Left colon (tissue), 2 donors: ENCODE measurements around the gene DNAH17. TPM values are rescaled to one million over a fixed set of nuclear protein-coding genes. Genes with fewer than 3 reads are reported as not detected.

Source experiments
- ATAC-seq: fragments of 200-7000 bp; cut with Tn5 transposase; one replicate; pipeline ENCODE4 v1.9.1; 2020; ENCODE audit warnings: mild to moderate bottlenecking, moderate library complexity
- DNase-seq, 2 donors: peaks; one replicate each; pipeline ENCODE4 v3.0.0-alpha.2; 2020
- intact Hi-C, 2 donors: fragments of 100-400 bp; cut with DNase I in 1 of 2; cut with micrococcal nuclease in 1 of 2; formaldehyde crosslinking; loops; one replicate each; pipeline versions ENCODE4 v1.11.2 to v1.14.0; 2022; cut with DNase I, micrococcal nuclease
- total RNA-seq, 2 donors: library from RNA; stranded (reverse); fragmentation: NEBNext Ultra II Directional; extraction: Animal tissue kit (Norgen Biotek cat#: 25700); gene quantifications; one replicate each; pipeline ENCODE4 v1.2.1, GENCODE V29; 2021
- donor health status: DM: no; HTN: no; CAD: no.
- donor health status: DM: yes; HTN: yes; CAD: no.

Gene DNAH17
- total RNA-seq, 2 donors from 2014 or later: not detected

- intact Hi-C loops: no loop called here
- no peak for DNase-seq
- no peak for ATAC-seq
Measured at GRCh38 chr17:78398390-78398789, 178.8 kb downstream of the DNAH17 start.

- intact Hi-C loops: no loop called here
- ATAC-seq: no peak
- no peak for DNase-seq
Measured at GRCh38 chr17:78397681-78398101, 179.5 kb downstream of the DNAH17 start.

- no peak for ATAC-seq
- DNase-seq: no peak
- intact Hi-C loops: no loop called here
Measured at GRCh38 chr17:78396441-78397337, 180.5 kb downstream of the DNAH17 start.

GRCh38 chr17:78395155-78395554 lies 182.0 kb downstream of the DNAH17 start:
- ATAC-seq (no peak), DNase-seq (no peak)
- intact Hi-C loops: no loop called here

DNA sequence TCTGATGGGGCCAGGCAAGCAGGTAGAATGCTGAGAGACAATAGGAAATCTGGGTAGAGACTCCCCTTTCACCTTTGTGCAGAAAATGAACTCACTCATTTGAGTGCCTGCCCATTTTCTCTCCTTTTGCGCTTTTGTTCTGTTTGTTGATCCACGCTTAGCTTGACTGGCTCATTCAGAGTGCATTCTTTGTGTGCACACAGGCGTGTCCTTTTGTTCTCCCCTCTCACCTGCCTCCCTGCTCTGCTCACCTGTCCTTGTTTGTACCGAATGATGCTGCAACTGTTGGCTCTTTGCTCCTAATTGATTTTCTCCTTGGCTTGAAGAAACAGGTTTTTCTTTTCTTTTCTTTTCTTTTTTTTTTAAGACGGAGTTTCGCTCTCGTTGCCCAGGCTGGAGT lies 183.0 kb downstream of the DNAH17 start:
- intact Hi-C loops: no loop called here
- peak; percentile 43 for ATAC-seq
- no peak for DNase-seq

- intact Hi-C loops: no loop called here
- DNase-seq (no peak), ATAC-seq (no peak)
Measured at GRCh38 chr17:78393575-78393974, 183.6 kb downstream of the DNAH17 start.

- ATAC-seq: no peak
- DNase-seq: no peak
- intact Hi-C loops: no loop called here
Measured at GRCh38 chr17:78392295-78392694, 184.9 kb downstream of the DNAH17 start.

- DNase-seq: no peak
- ATAC-seq: no peak
- intact Hi-C loops: no loop called here
Measured at GRCh38 chr17:78391843-78392242, 185.4 kb downstream of the DNAH17 start.

DNA sequence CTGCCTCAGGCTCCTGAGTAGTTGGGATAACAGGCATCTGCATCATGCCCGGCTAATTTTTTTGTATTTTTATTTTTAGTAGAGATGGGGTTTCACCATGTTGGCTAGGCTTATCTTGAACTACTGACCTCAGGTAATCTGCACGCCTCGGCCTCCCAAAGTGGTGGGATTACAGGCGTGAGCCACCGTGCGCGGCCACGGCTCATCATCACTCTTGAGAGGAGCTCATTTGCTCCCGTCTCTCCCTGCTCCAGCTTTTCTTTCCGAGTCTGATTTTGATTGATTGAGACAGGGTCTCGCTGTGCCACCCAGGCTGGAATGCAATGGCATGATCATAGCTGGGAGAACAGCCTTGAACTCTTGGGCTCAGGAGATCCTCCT lies 186.2 kb downstream of the DNAH17 start:
- no peak for DNase-seq
- no peak for ATAC-seq
- intact Hi-C loops: no loop called here

GRCh38 chr17:78390241-78391050 lies 186.8 kb downstream of the DNAH17 start:
- DNase-seq: no peak
- intact Hi-C loops: no loop called here
- no peak for ATAC-seq

GRCh38 chr17:78387977-78388941 lies 188.9 kb downstream of the DNAH17 start:
- intact Hi-C loops: no loop called here
- ATAC-seq (no peak), DNase-seq (peak in 1 of 2 donors; percentile 29)

- ATAC-seq: no peak
- intact Hi-C loops: no loop called here
- DNase-seq: no peak
Measured at GRCh38 chr17:78384479-78385175, 192.6 kb downstream of the DNAH17 start.

DNA sequence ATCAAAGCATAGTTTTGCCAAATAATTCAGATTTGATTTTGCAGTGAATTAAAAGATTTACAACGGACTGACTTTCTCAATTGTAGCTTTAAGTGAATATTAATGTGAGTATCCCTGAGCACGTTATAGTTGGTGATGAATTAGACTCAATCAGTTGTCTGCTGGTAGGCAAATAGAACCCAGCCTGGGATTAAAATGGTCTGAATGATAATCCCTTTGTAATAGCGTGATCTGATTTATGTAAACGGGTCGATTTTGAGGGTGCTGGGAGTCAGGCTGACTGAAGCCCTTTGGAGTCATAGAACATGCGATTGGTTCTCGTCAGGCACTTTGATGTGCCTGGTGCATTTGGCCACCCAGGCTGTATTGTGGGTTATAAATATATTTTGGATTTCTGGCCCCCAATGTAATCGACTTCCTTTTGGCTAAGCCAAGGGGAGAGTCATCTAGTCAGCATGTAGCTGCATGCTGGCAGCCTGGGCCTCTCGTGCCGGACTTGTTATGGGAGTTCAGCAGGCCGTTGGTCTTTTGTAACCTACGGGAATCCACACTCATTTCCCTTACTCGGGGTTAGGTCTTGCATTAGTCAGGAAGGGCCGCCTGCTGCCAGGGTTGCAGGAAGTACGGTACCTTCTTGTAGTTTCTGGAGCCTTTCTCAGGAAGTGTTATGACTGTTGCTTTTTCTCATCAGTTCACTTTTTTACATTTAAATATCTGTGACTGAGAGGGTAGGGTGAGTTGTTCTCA lies 193.3 kb downstream of the DNAH17 start:
- intact Hi-C loops: no loop called here

GRCh38 chr17:78381601-78382232 lies 195.5 kb downstream of the DNAH17 start:
- no peak for DNase-seq
- intact Hi-C loops: no loop called here
- ATAC-seq: peak; percentile 77

More for the DNA sequence above, 193.3 kb downstream of the DNAH17 start:
- ATAC-seq: no peak
- DNase-seq: peak; percentile 44 to 78

GRCh38 chr17:78380370-78380769 lies 196.8 kb downstream of the DNAH17 start:
- ATAC-seq: no peak

GRCh38 chr17:78379131-78379491 lies 198.1 kb downstream of the DNAH17 start:
- ATAC-seq (no peak), DNase-seq (no peak)
- intact Hi-C loops: no loop called here

More at GRCh38 chr17:78380370-78380769, 196.8 kb downstream of the DNAH17 start:
- DNase-seq: no peak
- intact Hi-C loops: no loop called here
